HG02981 (cell line): ENCODE measurements around the gene CACNA1C.
A peak's percentile ranks its signal among the peaks of the same experiment; 100 is the strongest.

Source experiments
- ATAC-seq: cut with Tn5 transposase; IDR thresholded peaks from one replicate; pipeline ENCODE4 v1.9.1; 2021; ENCODE audit warnings: mild to moderate bottlenecking, moderate library complexity; ENCODE audit not compliant: unreplicated experiment

The CACNA1C gene

DNA sequence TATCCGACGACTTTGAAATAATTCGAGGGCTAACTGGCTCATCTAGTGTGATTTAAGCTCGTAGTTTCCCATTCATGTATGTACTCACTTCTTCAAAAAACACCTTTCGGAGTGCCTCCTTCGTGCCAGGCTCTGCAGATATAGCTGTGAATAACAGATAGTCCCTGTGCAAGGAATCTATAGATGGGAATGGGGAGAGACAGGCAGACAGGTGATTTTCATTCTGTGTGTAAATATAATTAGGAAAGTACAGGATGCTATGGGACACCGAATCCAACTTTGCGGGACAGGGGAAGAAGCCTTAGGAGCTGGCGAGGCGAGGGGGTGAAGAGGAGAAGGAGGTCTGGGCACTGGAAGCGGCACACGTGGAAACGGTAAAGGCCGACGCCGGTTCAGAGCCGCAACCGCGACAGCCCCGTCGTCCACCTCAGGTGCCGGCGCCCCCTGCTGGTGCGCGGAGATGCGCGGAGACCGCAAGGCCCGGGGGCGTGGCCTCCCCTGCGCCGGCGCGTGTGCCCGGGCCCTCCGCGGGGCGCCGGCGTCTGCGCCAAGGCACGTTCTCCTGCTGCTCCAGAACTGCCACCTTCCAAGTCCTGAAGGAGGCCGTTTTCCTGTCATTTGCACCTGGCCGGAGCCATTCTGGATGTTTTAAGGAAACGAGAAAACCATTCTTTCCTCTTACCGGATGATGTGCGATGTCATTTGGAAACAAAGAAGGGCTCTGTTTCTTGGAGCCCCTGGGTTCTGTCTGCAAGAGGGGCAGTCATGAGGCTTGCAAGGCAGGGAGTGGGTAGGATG, 18.0 kb upstream of the CACNA1C start:
- peak; percentile 76 for ATAC-seq

GRCh38 chr12:2035431-2036055, 17.2 kb upstream of the CACNA1C start:
- ATAC-seq: no peak

DNA sequence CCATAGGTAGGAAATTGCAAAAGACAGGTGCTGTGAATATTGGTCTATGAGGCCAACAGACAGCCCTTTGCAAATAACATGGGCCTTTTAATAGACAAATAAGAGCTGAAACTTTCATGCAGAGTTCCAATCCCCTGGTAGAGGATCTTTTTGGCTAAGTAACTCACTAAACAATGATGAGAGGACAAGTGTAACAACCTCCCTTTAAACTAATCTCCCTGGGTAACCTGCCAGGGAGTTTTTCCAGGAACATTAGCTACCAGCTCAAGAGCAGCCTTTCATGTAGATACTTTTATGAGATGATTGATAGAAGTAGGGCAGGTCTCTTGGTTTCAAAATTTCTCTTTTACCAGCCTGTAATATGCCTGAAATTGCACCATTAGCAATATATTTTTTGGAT, 13.8 kb upstream of the CACNA1C start:
- no peak for ATAC-seq

- ATAC-seq: no peak
Observed at GRCh38 chr12:2043054-2043453, 9.7 kb upstream of the CACNA1C start.

GRCh38 chr12:2044165-2044564, 8.6 kb upstream of the CACNA1C start:
- ATAC-seq: no peak

DNA sequence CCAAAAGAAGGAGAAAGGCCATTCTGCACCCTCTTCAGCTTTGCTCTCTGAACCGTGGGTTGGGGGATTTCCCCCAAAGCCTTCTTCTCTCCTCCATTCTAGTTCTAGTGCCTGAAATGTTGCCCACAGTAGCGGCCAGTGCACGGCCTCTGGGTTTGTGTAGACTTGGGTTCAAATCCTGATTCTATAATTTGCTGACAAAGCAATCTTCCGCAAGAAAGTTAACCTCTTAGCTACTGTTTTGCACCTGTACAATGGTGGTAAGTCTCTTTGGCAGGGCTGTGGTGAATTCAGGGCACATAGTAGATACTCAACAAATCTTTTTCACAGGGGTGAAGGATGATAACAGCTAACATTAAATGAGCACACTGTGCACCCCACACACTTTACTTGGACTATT, 5.8 kb upstream of the CACNA1C start:
- ATAC-seq: no peak

GRCh38 chr12:2047752-2048151, 5.0 kb upstream of the CACNA1C start:
- no peak for ATAC-seq

GRCh38 chr12:2049604-2050540, 2.9 kb upstream of the CACNA1C start:
- no peak for ATAC-seq

DNA sequence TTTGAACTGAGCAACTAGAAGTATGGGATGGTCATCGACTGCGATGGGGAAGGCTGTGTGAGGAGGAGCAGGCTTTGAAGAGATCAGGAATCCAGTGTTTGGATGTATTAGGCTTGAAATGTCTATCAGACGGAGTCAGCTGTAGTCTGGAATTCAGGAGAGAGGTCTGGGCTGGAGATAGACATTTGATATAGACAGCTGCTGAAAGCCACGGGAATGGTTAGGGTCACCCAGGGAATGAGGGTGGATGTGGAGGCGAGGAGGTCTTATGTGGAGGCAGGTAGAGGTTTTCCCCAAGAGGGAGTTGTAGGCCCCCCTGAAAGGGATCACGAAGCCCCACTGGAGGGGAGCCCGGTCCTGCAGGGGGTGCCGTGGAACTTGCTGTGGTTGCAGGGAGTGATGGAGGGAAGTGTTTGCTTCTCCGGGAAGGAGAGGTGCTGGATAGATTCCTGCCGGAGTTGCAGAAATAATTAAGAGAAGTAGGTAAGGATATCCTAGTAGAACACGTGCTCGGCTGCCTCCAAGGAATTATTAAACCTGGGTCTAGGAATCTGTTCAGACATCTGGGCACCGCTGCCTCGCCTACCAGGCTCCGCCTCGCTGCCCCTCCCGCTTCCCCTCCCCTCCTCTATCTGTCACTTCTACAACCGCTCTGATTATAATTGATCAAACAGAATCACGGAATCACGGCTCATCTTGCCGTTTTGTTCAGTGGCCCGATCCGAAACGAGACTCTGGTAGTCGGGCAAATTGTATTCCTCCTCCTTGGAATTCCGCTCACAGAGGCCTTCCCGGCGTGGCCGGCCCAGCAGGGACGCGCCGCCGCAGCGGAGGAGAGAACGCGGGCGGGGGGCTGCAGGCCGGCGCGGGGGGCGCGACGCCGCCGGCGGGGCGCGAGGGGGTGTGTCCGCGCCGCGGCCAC, 826 bp upstream of the CACNA1C start:
- no peak for ATAC-seq

DNA sequence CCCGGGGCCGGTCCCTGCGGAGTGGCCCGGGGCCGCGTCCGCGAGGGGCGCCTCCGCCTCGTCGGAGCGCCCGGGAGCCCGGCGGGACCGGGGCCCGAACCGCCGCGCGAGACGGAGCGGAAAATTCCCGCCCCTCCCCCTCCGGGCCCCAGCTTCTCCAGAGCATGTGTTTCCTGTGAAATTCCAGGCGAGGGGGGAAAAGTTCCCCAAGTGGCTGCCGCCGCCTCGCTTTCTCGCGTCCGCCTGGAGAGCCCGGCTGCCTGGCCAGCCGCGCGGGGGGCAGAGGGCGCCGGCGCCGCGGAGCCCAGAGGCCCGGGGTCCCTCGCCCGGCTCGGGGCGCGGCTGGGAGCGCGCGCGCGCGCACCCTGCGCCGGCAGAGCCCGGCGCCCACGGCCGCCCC, 904 bp downstream of the CACNA1C start:
- no peak for ATAC-seq

GRCh38 chr12:2054091-2055018, 1.6 kb downstream of the CACNA1C start:
- no peak for ATAC-seq

GRCh38 chr12:2057041-2057794, 4.4 kb downstream of the CACNA1C start:
- no peak for ATAC-seq

DNA sequence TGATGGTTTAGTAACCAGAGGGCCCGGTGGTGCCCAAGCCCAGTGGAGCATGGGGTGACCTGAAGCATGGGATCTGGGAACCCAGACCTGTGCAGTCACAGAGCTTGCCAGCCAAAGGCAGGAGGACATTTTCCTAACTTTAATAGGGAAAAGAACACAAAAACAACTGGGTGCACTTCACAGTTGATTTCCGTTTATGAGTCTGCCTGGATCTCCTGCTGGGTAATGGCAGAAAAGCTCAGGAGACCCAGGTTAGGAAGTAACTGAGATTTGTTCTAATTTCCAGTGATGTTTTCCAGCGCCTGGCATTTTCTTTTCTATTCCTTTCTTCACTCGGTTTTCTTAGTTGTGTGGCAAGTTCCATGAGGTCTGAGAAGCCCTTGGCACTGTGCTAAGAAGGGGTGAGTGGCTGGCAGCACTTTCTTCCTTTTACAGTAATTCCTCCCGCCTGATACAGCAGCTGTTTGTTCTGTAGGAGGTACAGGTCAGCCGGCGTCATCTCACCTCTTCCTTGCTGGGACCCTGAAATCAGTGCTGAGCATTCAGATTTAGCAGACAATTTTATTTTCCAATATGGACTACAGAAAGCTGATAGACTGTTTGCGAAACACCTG, 5.1 kb downstream of the CACNA1C start:
- ATAC-seq: no peak

DNA sequence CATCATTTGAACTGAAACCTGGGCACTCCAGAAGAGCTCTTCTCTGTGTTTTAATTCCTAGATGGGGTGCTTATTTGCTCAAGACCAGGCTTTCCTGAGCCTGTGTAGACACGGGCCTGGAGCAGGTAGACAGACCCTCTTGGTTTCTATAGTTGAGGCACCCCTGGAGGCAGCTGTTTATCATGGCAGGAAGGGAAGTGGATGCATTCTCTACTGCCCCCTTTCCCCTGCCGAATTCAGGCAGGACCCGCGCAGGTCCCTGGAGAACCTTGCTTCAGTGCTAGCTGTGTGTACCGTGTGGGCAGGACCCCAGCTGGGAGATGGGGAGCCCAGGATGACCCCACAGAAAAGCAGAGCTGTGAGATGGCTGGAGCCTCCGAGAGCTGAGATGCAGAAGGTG, 6.0 kb downstream of the CACNA1C start:
- no peak for ATAC-seq

DNA sequence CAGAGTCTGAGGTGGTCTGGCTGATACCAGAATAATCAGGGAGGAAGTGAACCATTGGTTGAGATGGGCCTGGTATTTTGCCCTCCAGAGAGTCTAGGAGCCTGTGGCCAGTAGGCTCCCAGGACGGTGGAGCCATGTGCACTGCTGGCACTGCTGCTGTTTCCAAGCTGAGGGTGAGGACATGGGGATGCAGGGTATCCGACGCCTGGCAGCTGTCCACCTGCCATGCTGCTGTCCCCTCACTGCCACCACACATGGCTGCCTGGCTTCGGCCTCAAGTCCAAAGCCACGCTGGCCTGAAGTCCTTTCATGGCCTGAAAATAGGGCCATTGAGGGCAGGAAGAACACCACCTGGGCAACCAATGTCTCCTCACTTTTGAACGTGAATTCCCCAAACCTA, 8.6 kb downstream of the CACNA1C start:
- no peak for ATAC-seq

- no peak for ATAC-seq
Observed at GRCh38 chr12:2064071-2064507, 11.3 kb downstream of the CACNA1C start.

DNA sequence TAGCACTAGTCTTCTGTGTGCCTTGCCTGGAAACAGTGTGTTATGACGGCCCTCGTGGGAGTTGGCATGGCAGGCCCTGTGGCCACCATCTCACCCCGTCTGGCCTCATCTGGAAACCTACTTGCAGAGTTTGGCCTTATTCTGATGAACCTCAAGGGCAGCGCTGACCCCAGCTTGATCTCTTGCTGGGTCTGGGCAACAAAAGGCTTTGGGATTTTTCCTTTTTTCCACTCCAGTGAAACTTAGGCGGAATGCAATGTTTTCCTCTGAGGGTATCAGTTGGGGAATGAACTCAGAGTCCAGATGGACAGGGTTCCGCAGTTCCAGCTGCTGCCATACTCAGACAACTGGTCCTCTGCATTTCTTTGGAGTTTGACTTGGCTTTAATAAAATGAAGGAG, 15.9 kb downstream of the CACNA1C start:
- ATAC-seq: no peak

DNA sequence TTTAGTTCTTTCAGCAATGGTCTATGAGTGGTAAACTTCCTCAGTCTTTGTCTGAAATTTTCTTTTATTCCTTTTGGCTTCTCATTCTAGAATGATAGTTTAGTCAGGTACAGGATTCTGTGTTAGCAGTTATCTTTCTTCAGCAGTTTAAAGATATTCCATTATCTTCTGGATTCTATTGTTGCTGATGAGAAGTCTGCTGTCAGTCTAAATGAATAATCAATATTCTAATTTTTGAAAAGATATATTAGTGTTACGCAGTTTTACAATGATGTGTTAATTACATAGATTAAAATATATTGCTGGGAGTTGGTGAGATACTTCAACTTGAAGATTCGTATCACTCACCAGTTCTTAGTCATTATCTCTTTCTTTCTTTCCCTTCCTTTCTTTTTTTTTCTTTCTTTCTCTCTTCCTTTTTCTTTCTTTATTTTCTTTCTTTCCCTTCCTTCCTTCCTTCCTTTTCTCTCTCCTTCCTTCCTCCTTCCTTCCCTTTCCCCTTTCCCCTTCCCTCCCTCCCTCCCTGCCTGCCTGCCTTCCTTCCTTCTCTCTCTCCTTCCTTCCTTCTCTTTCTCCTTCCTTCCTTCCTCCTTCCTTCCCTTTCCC, 17.8 kb downstream of the CACNA1C start:
- no peak for ATAC-seq
